Measurements from ENCODE around the gene EML4.
"Not testable (repeated sequence)": the region's sequence is repeated elsewhere in the genome, so short reads cannot be mapped to it uniquely, and the experiment has no call there.

EML4 gene

DNA sequence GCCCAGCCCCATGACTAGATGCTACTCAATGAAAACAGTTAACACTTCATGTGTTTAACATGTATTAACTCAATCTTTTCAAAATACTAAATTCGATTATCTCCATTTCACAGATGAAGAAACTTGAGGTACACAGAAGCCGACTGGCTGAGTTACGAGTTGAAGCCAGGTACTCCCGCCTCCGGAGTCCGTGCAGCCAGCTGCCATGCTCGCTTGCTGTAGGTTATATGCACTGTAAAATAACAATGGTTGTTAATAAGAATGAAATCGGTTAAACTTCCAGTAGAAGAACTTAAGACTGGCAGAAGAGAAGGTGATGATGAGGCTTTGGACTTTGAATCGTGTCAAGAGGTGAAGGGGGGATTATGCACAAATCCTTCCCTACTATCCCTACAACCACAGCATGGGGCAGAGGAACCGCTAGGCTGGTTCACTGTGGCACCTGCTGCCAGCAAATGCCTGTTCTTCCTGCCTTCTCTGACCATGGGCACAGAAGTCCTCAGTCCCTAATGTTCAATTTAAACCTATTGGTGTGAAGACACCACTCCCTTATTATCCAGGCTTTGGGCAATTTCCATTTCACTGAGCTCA, 166.5 kb downstream of the EML4 start:
- no peak for DNase-seq (ENCODE audit: low read depth)

DNA sequence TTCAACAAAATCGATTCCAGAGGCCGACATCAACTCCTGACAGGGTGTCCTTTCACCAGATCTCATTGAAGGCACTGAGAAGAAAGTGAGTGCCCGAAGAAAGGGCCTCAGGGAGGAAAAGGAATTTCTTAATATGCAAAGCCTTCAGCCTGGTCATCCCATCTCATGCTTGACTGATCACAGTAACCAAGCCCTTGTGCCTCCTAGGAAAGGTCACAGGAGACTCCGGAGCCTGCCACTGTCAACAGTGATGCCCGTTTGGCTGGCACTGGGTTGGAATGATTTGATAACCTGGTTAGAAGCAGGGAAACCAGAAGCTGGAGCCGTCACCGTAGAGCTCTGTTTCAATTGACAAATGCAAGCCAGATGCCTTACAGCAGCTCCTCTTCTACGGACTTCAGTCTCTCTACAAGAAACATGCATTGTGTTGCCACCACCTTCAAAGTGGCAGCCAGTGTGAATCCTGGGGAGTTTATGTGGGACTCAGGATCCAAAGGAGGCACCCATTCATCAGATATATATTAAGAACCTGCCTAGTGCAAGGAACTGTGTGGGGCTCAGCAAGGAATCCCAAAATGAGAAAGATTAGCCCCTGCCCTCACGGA, 167.3 kb downstream of the EML4 start:
- DNase-seq (ENCODE audit: low read depth), result no peak

DNA sequence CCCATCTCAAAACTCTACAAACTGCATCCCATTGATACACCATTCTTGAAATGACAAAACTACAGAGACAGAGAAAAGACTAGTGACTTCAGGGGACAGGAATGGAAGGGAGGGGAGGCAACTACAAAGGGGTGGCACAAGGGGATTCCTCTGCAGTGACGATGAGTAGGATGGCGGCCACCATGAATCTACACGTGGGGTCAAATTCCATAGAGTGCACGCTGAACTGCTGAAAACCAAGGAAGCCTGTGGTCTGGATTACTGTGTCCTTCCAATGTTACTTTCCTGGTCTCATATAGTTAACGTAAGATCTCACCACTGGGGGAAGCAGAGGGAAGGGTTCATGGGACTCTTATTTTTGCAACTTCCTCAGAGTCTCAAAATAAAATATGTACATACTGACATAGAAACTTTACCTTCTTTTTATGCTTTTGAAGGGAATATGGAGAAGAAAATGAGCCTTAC, 168.2 kb downstream of the EML4 start:
- DNase-seq (ENCODE audit: low read depth), result peak; percentile 23

DNA sequence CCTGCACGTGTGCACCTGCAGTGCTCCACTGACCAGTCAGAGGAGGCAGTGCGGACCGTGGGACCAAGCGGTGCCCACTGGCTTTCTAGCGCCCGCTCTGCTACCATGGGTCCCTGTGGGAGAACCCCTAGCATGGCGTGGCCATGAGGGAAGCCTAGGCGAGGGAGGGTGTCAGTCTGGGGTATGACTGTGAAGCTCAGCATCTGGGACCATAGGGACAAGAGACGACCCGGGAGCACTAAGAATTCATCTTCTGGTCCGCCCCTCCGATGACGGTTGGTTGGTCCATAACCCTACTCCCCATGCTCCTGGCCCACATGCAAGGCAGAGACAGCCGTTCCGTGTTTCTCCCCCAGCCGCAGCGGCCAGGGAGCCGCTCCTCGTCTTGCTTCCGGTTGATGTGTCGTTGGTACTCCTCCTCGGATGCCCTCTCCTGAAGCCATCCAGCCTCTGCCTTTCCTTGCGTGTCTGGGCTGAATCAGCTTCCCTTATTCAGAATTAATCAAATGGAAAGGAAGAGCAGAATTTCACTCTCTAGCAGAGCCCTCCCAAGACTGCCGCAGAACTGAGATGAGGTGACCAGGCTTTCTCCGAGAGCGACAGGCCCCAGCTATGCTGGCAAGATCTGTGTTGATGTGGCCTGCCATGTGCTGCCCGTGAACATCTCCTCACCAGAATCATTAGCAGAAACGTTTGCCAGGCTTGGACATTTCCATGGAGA, 168.9 kb downstream of the EML4 start:
- no peak for DNase-seq (ENCODE audit: low read depth)

DNA sequence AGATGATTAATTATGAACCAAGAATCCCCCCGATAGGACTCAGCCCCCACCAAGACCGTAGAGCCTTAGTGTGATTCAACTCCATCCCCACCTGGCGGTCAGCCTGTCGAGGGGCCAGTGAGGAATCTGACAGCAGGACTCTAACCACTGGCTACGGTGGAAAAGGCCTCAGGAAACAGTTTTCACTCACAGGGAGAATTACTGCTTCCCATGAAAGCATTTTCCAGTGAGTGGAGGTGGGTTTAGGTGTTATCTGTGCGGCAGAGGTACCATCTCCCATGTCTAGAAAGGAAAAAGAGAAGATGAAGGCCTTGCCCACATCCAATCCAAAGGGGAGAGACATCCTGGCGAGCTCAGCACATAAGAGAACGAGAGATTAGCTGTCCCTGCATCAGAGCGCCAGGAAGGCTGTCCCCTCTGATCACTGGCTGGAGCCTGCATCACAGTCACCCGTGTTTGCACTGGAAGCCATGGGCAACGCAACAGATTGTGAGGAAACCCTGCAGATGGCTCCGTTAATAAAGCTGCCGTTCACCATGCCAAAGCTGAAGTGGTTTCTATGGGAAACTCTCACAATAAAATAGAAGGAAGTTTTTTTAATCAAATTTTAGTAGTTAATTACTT, 169.5 kb downstream of the EML4 start:
- DNase-seq (ENCODE audit: low read depth), result no peak

DNA sequence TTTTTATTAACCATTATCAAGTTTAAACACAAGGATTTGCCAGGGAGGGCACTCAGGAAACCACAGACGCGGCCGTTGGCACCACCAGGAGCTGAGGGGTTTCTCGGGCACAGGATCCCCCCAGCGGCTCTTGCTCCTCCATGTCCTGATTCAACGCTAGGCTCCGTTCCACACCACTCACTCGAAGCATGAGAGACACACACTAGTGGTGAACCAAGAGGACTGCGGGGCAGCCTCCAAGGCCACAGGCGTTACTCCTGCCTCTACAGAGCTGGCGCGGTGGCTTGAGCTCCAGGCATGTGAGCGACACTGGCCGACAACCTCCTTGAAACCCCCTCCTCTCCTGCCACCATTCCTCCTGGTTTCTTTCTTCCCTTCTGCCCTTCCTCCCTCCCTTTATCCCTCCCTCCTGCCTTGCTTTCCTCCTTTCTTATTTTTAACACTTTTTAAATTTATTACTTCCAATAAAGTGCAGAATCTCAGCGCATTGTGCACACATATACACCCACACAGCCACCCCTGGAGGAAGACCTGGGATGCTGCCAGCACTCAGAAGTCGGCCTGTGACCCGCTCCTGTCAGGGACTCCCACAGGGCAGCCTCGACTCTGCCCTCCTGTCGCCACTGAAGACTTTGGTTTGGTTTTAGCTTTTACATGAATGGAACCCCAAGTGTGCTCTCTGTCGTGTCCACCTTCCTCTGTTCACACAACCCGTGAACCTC, 170.2 kb downstream of the EML4 start:
- no peak for DNase-seq (ENCODE audit: low read depth)

DNA sequence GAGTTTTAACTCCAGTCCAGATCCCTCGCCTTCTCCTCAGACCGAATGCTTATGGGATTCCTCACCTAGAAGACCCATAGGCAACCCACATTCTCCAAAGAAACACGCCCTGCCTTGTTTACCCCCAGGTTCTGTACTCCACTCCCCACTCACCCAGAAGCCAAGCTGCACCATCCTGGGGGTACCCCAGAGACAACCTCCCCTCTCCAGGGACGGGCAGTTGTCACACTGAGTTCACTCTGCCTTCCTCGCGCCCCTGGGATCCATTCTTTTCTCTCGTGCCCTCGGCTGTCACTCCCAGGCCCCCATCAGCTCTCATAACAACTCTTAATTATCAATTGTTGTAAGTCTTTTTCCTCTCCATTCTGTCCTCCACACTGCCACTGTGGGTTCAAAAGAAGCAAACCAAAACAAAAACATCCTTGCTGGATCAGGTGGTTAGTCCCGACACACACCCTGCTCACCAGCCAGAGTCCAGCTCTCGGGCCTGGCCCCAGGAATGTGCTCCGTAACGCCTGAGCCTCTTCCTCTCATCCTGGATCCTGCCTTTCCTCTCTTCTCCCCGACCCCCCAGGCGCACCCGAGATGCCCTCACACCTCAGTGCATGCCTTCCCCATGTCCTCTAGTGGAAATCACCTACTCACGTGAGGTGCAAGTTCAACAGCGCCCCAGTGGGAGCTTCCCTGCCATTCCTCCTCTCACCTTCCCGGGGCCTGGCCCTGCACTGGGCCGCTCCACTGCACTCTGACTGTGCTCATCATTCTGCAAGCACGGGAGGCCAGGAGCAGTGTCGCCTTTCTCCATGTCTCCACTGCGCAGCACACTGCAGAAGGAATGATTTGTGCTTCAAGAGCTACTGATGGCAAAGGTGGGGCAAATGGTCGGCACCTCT, 171.1 kb downstream of the EML4 start:
- no peak for DNase-seq (ENCODE audit: low read depth)

DNA sequence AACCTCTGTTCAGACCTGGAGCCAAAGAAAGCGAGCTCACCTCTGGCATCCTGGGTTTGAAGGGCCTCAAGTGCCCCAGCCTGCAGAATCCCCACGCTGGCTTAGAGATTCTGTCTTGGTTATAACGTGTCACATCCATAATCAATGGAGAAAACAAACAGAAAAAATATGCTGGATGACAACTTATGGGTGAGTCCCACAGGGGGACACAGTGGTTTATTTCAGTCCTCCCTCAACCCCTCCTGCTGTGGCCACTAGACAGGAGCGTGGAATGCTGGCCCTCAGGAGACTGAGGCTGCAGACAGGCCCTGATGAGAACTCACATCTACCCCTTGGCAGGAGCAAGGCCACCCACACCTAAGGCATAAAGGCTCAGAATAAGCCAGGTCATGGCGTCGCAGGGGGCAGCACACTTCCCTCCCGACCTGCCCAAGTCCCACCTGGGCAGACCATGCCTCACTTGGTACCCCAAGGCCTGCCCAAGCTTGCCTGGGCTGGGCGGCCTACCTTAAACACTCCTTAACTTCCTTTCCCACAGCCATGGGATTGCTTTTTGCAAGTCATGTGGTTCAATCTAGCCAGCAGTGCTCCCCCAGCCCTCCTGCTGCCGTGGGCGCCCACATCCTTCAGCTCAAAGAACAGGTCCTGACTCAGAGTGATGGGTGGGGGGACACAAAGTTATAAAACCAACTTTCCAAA, 171.9 kb downstream of the EML4 start:
- DNase-seq (ENCODE audit: low read depth), result no peak

DNA sequence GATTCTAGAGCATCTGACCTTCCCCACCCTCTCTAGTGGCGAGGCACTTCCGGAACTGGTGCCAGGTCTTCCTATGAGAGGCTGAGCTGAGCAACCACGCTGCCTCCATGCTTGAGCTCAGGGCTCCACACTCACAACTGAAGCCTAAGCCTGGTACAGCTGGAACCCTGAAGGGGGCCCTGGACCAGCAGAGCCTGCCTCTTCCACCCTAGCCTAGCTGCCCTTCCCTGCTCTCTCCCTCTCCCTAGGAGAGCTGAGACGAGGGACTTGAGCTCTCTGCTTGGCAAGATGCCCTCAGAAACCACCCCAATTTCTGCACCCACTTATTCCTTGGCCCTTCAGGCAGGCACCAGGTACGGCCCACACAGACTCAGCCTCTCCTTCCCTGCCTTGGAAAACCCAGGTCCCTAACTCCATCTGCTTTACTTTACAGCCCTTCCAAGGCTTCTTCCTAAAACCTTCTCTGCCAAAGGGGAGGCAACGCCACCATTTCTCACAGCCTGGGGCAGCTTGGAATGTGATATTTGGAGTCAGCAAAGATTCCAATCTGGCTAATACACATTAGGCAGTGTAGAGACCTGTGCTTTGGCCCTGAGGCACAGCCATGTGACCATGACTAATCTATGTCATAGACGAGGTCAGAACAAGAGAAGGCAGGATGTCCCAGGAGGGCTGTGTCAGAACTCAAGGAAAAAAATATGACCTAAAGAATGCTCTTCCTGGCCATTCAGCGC, 173.1 kb downstream of the EML4 start:
- DNase-seq (ENCODE audit: low read depth), result peak; percentile 96

DNA sequence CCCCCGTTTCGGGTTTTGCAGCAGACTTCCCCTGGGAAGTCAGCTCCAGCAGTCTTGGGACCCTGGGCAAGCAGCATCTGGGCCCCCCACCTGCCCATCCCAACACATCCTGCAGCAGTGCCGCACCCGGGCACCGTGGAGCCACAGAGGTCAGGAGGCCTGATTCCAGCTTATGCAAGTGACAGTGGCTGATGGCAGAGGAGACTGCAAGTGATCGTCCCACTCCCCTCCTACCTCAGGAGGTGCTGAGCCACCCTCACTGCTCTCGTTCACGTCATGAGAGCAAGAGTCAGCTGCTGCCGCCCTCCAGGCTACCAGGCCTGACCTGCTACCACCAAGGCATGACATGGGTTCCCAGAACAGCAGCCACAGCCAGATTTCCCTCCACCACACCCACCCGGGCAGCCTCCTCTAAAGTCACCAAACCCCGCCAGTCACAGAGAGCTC, 173.7 kb downstream of the EML4 start:
- DNase-seq (ENCODE audit: low read depth), result no peak

DNA sequence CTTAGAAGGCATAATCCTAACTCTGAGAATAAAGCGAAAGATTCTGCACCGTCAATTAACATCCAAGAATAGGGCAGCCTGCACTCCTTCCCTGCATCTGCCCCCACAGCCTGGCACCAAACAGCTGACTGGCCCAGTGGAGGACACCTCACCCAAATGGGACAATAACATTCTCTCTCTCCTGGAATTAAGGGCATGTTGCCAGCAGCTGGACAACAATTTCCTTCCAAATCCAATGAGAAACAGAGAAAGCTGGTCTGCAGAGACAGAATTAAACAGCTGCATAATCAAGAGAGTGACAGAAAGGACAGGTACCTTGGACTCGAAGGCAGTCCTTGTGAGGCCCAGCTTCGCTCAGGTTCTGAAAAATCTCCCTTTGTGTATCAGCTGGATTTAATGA, 176.8 kb downstream of the EML4 start:
- DNase-seq (ENCODE audit: low read depth), result no peak

DNA sequence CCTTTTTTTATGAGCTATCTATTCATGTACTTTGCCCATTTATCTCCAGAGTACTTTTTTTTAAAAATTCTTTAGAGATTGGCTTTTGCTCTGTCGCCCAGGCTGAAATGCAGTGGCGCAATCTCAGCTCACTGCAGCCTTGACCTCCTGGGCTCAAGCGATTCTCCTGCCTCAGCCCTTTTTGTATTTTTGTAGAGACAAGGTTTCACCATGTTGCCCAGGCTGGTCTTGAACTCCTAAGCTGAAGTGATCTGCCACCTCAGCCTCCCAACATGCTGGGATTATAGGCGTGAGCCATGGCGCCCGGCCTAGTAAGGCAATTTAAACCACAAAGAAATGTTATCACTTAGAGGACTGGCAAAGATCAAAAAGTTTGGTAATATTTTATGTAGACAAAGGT, 177.7 kb downstream of the EML4 start:
- not testable (repeated sequence) for DNase-seq (ENCODE audit: low read depth)

DNA sequence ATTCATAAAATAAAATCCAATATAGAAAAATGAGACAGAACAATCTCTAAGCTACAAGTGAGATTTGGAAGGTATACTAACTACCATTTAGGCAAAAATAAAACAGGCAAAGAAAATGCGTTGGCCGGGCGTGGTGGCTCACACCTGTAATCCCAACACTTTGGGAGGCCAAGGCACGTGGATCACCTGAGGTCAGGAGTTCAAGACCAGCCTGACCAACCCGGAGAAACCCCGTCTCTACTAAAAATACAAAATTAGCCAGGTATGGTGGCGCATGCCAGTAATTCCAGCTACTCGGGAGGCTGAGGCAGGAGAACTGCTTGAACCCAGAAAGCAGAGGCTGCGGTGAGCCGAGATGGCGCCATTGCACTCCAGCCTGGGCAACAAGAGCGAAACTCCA, 178.4 kb downstream of the EML4 start:
- not testable (repeated sequence) for DNase-seq (ENCODE audit: low read depth)

DNA sequence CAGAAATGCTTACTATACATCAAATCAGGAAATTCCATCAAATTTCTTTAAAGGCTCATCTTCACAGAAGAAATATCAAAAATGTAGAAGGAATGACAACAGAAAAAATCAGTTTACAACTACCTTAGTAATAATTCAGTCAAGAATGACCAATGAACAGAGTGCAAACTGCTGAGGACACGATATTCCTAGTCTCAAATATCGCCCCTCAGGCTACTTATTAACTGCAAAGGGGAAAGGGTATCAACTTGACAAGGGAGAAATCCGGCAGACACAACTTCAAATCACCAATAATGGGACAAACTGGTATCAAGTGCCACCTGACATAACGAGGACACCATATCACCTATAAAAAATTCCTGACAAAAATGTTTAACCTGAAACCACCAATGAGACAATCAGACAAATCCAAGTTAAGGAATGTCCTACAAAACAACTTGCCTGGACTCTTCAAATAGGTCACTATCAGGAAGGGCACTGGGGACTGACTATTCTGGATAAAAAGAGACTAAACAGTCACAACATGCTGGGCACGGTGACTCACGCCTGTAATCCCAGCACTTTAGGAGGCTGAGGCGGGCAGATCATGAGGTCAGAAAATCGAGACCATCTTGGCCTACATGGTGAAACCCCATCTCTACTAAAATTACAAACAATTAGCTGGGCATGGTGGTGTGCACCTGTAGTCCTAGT, 179.1 kb downstream of the EML4 start:
- DNase-seq (ENCODE audit: low read depth), result no peak

DNA sequence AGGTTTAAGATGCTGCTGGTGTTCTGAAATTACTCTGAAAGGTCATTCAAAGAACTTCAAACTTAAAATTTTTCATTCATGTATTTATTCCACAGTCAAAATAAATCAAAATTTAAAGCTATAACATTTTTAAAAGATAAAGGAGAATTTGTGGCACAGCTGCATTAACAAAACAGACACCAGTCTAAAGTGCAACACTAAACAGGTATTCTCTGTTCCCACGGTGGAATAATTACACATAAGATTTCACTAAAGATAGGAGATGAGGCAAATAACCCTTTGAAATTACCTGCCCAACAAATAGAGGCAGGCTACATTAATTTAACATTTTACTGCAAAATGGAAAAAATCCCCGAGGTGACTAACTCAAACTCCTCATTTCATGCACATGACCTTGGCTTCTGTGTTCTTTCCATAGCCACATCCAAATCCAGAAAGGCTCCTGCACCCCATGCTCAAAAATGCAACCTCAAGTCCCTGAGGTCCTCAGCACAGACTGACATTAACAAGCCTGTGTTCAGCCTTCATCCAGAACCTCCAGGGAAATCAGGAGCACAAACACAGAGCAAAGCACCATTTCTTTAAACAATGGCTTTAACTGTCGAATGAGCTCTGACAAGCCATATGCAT, 181.4 kb downstream of the EML4 start:
- no peak for DNase-seq (ENCODE audit: low read depth)

DNA sequence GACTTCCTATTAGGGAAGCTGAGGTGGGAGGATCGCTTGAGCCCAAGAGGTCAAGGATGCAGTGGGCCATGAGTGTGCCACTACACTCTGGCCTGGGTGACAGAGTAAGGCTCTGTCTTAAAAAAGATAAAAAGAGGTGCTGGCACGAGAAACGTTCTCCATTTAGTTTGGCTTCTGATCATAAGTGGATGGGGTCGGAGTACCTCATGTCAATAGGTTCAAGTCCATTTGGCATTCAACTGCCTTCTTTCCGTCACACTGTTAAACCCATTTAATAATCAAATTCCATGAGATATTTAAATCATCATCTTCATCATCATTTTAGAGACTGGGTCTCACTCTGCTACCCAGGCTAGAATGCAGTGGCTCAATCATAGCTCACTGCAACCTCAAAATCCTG, 182.7 kb downstream of the EML4 start:
- no peak for DNase-seq (ENCODE audit: low read depth)

DNA sequence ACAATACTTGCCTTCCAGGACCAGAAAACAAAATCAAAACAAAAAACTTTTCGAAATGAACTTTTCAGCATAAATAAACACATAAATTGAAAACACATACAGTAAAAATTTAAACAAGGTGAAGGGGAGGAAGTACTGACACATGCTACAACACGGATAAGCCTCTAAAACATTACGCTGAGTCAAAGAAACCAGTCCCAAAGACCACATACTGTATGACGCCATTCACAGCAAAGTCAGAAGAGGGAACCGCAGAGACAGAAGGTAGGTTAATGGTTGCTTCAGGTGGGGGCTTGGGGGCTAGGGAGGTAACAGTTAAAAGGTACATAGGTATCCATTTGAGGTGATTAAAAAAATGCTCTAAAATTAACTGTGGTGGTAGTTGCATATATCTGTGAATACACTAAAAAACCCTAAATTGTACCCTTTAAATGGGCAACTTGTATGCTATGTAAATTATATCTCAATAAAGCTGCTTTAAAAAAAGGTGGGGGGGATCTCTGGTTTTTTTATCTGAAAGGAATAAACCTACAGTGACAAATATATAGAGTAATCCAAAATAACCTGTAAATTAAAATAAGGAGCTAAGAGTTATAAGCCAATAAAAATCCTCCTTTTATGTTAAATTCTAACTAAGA, 184.8 kb downstream of the EML4 start:
- peak; percentile 22 for DNase-seq (ENCODE audit: low read depth)

DNA sequence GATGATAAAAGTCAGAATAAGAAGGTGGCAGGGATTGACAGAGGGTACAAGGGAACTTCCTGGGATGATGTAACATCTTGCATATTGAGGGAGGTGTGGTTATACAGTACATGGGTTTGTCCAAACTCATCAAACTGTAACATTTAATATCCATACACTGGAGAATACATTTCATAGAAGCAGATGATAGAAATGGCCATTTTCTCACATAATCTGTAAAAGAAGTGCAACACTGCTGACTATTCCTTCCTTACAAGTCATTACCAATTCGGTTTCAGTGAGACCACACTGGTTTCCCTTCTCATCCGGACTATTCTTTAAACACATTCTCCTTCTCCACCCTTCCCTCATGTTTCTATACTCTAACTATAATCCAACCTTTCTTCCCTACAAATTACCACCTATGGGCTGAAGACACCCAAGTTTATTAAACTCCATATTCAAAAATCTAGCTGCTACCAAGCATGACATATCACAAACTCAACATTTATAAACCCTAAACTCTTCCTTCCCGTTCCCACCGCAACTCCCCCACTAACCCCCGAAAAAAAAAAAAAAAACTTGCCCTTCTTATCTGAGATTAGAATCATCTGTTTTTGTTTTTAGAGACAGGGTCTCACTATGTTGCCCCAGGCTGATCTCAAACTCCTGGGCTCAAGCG, 190.3 kb downstream of the EML4 start:
- peak; percentile 17 for DNase-seq (ENCODE audit: low read depth)
